Spinal cord (tissue), 10 donors: ENCODE results near the gene RBBP9. TPM values are rescaled to one million over a fixed set of nuclear protein-coding genes. Genes with fewer than 3 reads are reported as not detected.

Source experiments
- DNase-seq, 6 donors: peaks; one replicate each; pipeline versions ENCODE4 v3.0.0 to v3.0.0-alpha.2; 2013 to 2015; ENCODE audit warnings: low spot score in 6 of 6, low read depth in 4 of 6
- H3K27ac ChIP-seq: one replicate; pipeline ENCODE4 v1.5.1; 2013; ENCODE audit warnings: low read depth, low read length, control low read depth
- H3K27me3 ChIP-seq: one replicate; pipeline ENCODE4 v1.6.1; 2013; ENCODE audit warnings: low read length; ENCODE audit not compliant: control insufficient read depth, insufficient read depth
- H3K36me3 ChIP-seq: one replicate; pipeline ENCODE4 v1.6.1; 2013; ENCODE audit warnings: low read length; ENCODE audit not compliant: control insufficient read depth, insufficient read depth
- H3K4me1 ChIP-seq: one replicate; pipeline ENCODE4 v1.6.1; 2013; ENCODE audit warnings: low read length; ENCODE audit not compliant: control insufficient read depth, insufficient read depth
- H3K4me3 ChIP-seq: one replicate; pipeline ENCODE4 v1.5.1; 2013; ENCODE audit warnings: low read depth, low read length, control low read depth
- H3K9me3 ChIP-seq: one replicate; pipeline ENCODE4 v1.6.1; 2013; ENCODE audit warnings: low read length; ENCODE audit not compliant: control insufficient read depth, insufficient read depth
- WGBS: methylation state at CpG from one replicate; pipeline ENCODE4 v1.1.5; 2013; ENCODE audit warnings: missing lambda C conversion rate; ENCODE audit not compliant: insufficient coverage; 5-methylcytosine and 5-hydroxymethylcytosine counted together
- polyA plus RNA-seq, 2 donors: library from polyadenylated mRNA; unstranded; fragments of 120-200 nt; gene quantifications; one replicate each; pipeline ENCODE4 v1.2.1, GENCODE V29; 2013; ENCODE audit not compliant: insufficient read length in 2 of 2
- total RNA-seq, 2 donors: library from RNA; depleted of rRNA in 1 of 2; stranded (reverse); fragments of 120-200 nt in 1 of 2; fragments of >200 nt in 1 of 2; gene quantifications; one replicate each; pipeline versions ENCODE4 v1.2.3 to v1.2.4, GENCODE V29; 2013 to 2014
- donor health status: healthy.

The RBBP9 gene
- total and polyA plus RNA-seq, 4 donors: 26.0 to 33.1 (median 29.6) TPM

DNA sequence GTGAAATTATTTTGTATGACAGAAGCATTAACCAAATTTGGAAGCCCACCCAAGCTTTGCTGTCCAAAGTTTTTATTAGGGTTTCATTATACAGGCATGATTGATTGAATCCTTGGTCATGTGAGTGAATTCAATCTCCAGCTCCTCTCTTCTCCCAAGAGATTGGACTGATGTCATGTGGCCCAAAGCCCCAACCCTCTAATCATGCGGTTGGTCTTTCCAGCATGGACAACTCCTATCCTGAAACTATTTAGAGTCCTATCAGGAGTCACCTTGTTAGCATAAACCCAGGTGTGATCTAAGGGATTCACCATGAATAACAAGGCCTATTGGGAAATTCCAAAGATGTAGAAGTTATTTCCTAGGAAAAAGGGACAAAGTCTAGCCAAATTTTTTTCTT lies 19.2 kb downstream of the RBBP9 start:
- H3K4me3 ChIP-seq: no peak overlapping the region
- no CpG with 5 or more reads among the region's 1 CpG for WGBS
- H3K36me3 ChIP-seq: peaks cover 32% of the 10 kb centered on the region
- no peaks in the 10 kb centered on the region for H3K4me1 ChIP-seq
- H3K27ac ChIP-seq: no peak overlapping the region
- no peak for DNase-seq
- H3K27me3 ChIP-seq: no peaks in the 10 kb centered on the region
- no peaks in the 10 kb centered on the region for H3K9me3 ChIP-seq

DNA sequence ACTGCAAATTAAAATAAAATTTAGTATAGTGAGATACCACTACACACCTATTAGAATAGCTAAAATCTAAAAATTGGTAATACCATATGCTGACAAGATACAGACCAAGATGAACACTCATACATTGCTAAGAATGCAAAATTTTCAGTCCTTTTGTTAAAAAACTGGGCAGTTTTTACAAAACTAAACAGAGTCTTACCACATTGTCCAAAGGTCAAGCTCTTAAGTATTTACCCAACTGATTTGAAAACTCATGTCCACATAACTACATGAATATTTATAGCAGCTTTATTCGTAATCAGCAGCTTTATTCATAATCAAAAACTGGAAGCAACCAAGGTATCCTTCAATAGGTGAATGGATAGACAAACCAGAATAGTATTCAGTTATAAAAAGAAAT lies 19.8 kb downstream of the RBBP9 start:
- no peak overlapping the region for H3K27ac ChIP-seq
- H3K4me3 ChIP-seq: no peak overlapping the region
- no peaks in the 10 kb centered on the region for H3K9me3 ChIP-seq
- WGBS: no CpG with 5 or more reads among the region's 1 CpG
- H3K4me1 ChIP-seq: no peaks in the 10 kb centered on the region
- no peaks in the 10 kb centered on the region for H3K27me3 ChIP-seq
- H3K36me3 ChIP-seq: peaks cover 30% of the 10 kb centered on the region
- DNase-seq: no peak

DNA sequence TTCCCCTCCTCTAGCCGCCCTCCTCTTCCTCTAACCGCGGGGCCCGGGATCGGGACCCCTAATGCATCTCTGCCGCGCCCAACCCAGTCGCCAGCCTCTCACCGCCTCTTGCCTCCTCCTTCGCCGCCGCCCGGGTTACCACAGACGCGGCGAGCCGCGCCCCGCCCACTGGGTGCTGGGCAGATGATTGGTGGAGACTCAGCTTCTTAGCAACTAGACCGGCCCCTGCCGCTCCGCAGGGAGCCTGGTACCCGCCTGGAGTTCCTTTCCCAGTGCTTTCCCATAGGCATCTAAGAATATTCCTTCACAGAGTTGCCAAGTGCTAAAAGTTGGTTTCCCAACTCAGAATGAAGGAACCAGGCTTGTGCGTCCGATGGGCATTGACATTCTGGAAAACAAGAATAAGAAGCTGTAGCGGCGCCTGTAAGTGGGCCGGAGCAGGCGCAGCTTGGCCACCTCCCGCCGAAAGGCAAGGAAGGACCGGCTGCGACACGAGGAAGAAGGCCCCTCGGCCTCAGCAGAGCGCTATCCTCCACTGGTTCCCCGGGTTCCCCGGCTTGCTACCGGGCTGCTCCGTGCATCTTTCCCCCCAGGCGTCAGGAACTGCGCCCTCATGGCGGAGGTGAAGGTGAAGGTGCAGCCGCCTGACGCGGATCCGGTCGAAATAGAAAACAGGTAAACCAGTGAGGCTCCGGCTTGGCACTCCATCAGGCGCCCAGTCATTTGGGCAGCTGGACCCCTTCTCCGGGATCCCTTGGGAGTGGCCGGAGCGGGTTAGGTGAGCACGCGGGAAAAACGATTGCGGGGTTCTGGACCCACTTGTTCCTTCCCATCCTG lies 29.9 kb downstream of the RBBP9 start, which contains the start of the genes DZANK1 and POLR3F:
DZANK1 (minus strand) TSS at position 137 of the 837 bp plus-strand sequence. CDS start 1,672 bp downstream, outside the sequence.
POLR3F (plus strand) TSS at position 497 of the 837 bp plus-strand sequence; CDS start at position 614, 117 bp downstream.
- peaks cover 14% of the 10 kb centered on the region for H3K36me3 ChIP-seq
- peak within 1 kb of the TSS; percentile 94 for H3K27ac ChIP-seq
- peak within 1 kb of the TSS; percentile 82 for H3K4me3 ChIP-seq
- H3K27me3 ChIP-seq: no peaks in the 10 kb centered on the region
- no peaks in the 10 kb centered on the region for H3K9me3 ChIP-seq
- peak; percentile 93 to 99 (median 96) for DNase-seq
- WGBS: under 1% methylated on average over 57 of the region's 57 CpGs
- H3K4me1 ChIP-seq: peaks cover 5% of the 10 kb centered on the region

DNA sequence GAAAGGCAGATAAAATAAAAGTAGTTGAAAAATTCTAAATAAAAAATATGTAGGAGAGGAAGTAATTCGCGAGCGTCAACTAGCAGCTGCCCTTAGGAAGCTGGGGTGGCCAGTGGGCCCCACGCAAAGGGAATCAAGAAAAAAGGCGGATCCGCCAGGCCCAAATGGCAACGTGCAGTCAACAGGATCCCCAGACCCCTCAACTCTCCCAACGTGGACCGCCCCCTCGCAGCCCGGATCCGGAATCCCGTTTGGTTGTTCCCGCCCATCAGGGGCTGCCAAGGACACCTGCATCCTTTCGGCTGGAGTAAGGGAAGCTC lies 30.5 kb downstream of the RBBP9 start:
- 0% methylated on average over 15 of the region's 15 CpGs for WGBS
- peak overlapping the region; percentile 82 for H3K4me3 ChIP-seq
- peak in 1 of 6 donors; percentile 73 for DNase-seq
- no peaks in the 10 kb centered on the region for H3K9me3 ChIP-seq
- peak overlapping the region; percentile 94 for H3K27ac ChIP-seq
- peaks cover 5% of the 10 kb centered on the region for H3K4me1 ChIP-seq
- H3K27me3 ChIP-seq: no peaks in the 10 kb centered on the region
- peaks cover 8% of the 10 kb centered on the region for H3K36me3 ChIP-seq

DNA sequence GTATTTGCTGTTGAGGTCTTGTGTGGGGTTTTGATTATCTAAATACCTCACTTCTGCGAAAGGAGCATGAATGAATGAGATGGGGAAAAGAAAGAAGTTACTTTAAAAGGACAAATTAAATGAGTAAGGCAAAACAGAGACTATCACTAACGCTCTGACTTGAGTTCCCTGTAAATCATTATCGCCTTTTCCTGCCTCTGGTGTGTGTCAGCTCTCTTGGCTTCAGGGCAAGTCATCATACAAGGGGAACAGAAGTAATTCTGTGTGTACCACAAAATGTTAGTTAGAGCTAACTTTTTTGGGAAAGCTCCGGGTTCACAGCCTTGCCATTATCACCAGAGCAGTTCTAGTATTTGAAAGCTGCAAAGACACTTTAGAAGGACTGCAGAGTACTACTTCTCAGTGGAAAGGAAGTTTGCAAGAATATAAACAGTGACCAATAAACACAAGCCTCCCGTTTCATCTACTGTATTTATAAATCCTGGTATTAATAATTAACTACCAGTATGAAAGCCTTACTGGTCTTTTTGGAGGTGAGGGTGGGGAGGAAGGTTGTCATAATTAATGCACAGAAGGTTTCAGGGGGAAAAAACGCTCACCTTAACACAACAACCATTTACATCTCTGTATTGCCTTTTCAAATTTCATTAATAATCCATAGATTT lies 31.4 kb downstream of the RBBP9 start:
- Histone ChIP-seq H3K4me1 (peaks cover 5% of the 10 kb centered on the region), H3K36me3 (peaks cover 2% of the 10 kb centered on the region), H3K9me3 (no peaks in the 10 kb centered on the region), H3K4me3 (no peak overlapping the region), H3K27me3 (no peaks in the 10 kb centered on the region), H3K27ac (no peak overlapping the region)
- DNase-seq: no peak
- 90% methylated on average over 2 of the region's 6 CpGs for WGBS

DNA sequence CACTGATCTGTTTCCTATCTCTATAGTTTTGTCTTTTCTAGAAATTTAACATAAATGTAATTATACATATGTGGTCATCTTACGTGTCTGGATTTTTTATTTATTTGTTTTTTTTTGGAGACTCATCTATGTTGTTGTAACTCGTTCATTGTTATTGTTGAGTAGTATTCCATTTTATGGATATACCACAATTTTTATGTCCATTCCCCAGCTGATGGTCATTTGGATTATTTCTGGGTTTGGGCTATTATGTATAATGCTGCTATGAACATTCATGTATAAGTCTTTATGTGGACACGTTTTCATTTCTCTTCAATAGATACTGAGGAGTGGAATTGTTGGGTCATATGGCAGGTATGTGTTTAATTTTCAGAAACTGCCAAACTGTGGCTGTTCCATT lies 40.4 kb downstream of the RBBP9 start:
- DNase-seq: no peak
- Histone ChIP-seq H3K36me3 (no peaks in the 10 kb centered on the region), H3K27ac (no peak overlapping the region), H3K9me3 (no peaks in the 10 kb centered on the region), H3K27me3 (no peaks in the 10 kb centered on the region), H3K4me1 (no peaks in the 10 kb centered on the region), H3K4me3 (no peak overlapping the region)
- no CpG with 5 or more reads among the region's 3 CpGs for WGBS

DNA sequence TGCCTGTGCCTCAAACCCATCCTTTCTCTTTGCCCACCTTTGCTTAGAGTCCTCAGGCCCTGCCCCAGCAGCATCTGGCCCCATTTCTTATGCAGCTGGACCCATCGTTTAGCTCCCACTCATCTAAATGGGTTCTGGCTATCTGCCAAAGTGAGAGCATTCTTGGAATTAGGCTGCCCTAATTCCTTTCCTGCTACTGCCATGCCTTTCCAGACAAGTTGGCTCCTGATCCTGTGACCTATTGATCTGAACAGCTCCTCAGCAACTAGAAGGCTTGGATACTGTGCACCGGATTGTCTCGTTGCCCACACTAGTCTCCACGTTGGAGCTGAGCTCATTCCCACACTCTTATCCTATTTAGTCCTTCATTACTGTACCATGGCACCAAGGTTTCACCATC lies 53.1 kb downstream of the RBBP9 start:
- Histone ChIP-seq H3K9me3 (no peaks in the 10 kb centered on the region), H3K4me3 (no peak overlapping the region), H3K27ac (no peak overlapping the region), H3K36me3 (peaks cover 2% of the 10 kb centered on the region), H3K4me1 (no peaks in the 10 kb centered on the region), H3K27me3 (no peaks in the 10 kb centered on the region)
- 49% methylated on average over 4 of the region's 4 CpGs for WGBS
- peak in 1 of 6 donors; percentile 24 for DNase-seq

DNA sequence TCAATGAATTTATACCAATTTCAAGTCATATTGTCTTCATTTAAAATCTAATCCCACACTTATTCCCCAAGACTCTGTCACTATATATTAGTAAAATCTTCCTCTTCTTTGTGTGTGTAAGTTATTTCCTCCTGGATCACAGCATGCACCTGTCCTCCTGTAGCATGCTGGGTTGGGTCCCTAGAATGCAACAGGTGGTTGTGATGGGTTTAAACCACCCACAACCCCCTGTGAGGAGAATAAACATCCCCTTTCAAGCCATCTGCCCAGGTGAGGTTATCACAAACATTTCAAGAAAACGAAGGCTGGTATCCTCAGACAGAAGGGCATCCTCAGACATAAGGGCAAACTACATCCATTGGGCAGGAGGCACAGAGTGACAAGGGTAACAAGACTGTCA lies 56.6 kb downstream of the RBBP9 start:
- 100% methylated on average over 1 of the region's 1 CpG for WGBS
- Histone ChIP-seq H3K4me1 (no peaks in the 10 kb centered on the region), H3K27me3 (no peaks in the 10 kb centered on the region), H3K27ac (no peak overlapping the region), H3K4me3 (no peak overlapping the region), H3K36me3 (no peaks in the 10 kb centered on the region), H3K9me3 (no peaks in the 10 kb centered on the region)
- DNase-seq: no peak

DNA sequence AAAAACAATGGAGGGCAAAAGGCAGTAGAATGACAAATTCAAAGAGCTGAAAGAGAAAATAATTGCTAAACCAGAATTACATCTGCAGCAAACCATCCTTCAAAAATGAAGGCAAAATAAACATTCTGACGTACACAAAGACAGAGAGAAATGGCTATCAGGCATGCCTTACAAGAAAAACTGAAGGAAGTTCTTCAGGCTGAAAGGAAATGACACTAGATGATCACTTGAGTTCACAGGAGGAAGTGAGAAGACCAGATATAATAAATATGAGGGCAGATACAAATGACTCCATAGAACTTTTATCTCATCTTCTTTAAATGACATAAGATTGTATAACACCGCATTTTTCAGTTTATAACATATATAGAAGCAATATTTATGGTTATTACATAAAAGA lies 60.2 kb downstream of the RBBP9 start:
- Histone ChIP-seq H3K4me3 (no peak overlapping the region), H3K27me3 (no peaks in the 10 kb centered on the region), H3K4me1 (no peaks in the 10 kb centered on the region), H3K36me3 (no peaks in the 10 kb centered on the region), H3K9me3 (no peaks in the 10 kb centered on the region), H3K27ac (no peak overlapping the region)
- WGBS: no CpG with 5 or more reads among the region's 2 CpGs
- DNase-seq: no peak
